HEK293T (cell line): Measurements from ENCODE around the gene MAMLD1.

Source experiments
- ARNT ChIP-seq: fragments of 450-650 bp; IDR thresholded peaks from 2 replicates; pipeline ENCODE4 v1.6.1; 2017; ENCODE audit warnings: mild to moderate bottlenecking
- FOXM1 ChIP-seq: fragments of 450-650 bp; IDR thresholded peaks from 2 replicates; pipeline ENCODE4 v1.6.1; 2017; ENCODE audit warnings: mild to moderate bottlenecking, borderline replicate concordance
- HDGF ChIP-seq: fragments of 450-650 bp; IDR thresholded peaks from 2 replicates; pipeline ENCODE4 v1.6.1; 2017; ENCODE audit warnings: antibody characterized with exemption, borderline replicate concordance
- LEF1 ChIP-seq: fragments of 450-650 bp; IDR thresholded peaks from 2 replicates; pipeline ENCODE4 v1.6.1; 2017; ENCODE audit warnings: mild to moderate bottlenecking, borderline replicate concordance
- NFRKB ChIP-seq: fragments of 450-650 bp; IDR thresholded peaks from 2 replicates; pipeline ENCODE4 v1.6.1; 2016; ENCODE audit warnings: mild to moderate bottlenecking, moderate library complexity
- SP1 ChIP-seq: fragments of 450-650 bp; IDR thresholded peaks from 2 replicates; pipeline ENCODE4 v1.6.1; 2017
- SUZ12 ChIP-seq: fragments of 450-650 bp; IDR thresholded peaks from 2 replicates; pipeline ENCODE4 v1.6.1; 2016; ENCODE audit warnings: mild to moderate bottlenecking
- TARDBP ChIP-seq: fragments of 450-650 bp; IDR thresholded peaks from 2 replicates; pipeline ENCODE4 v1.6.1; 2016
- ZNF384 ChIP-seq: fragments of 450-650 bp; IDR thresholded peaks from 2 replicates; pipeline ENCODE4 v1.6.1; 2016

DNA sequence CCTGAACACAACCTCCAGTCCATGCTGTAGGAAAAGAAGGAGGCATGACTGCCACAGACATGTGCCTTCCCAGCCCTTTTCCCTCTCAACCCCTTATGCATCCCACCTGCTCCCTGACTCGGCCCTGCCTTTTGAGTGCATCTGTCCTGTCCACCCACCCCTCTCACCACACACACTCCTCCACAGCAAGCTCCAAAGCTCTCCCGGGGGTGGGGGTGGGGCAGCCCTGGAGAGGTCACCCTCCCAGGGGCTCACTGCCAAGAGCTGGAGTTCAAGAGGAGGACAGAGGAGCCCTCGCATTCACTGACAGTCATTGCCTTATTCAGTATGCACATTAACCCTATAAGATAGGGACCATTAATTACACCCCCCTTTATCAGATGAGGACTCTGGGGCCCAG, 46.6 kb upstream of the MAMLD1 start:
- TF ChIP-seq LEF1 = no peak
- TF ChIP-seq HDGF = no peak
- TF ChIP-seq SP1 = no peak
- no peak for TF ChIP-seq ZNF384
- no peak for TF ChIP-seq NFRKB
- no peak for TF ChIP-seq FOXM1
- TF ChIP-seq SUZ12 = no peak
- TF ChIP-seq ARNT = no peak
- no peak for TF ChIP-seq TARDBP
